NB4 (cell line): ENCODE measurements around the gene ABHD17A.

Experiments
- DNase-seq: peaks from one replicate; pipeline ENCODE4 v3.0.0; 2010; ENCODE audit warnings: low read depth
- H3K4me3 ChIP-seq: one replicate; pipeline ENCODE4 v1.5.1; 2011; ENCODE audit warnings: mild to moderate bottlenecking, low read depth, low read length, moderate library complexity
- CTCF ChIP-seq: IDR thresholded peaks from one replicate; pipeline ENCODE4 v1.5.1; 2012; ENCODE audit warnings: low read depth, low read length
- MAX ChIP-seq: IDR thresholded peaks from 2 replicates; pipeline ENCODE4 v1.6.1; 2011; ENCODE audit warnings: low read depth, low read length
- MYC ChIP-seq: IDR thresholded peaks from 2 replicates; pipeline ENCODE4 v1.6.1; 2011; ENCODE audit warnings: low read depth, low read length
- POLR2A ChIP-seq: IDR thresholded peaks from 2 replicates; pipeline ENCODE4 v1.6.1; 2011; ENCODE audit warnings: mild to moderate bottlenecking; ENCODE audit not compliant: insufficient read length; ENCODE audit errors: extremely low read depth

Gene ABHD17A

GRCh38 chr19:1873524-1874473 lies 11.5 kb downstream of the ABHD17A start:
- TF ChIP-seq CTCF, result no peak
- no peak for TF ChIP-seq MAX
- TF ChIP-seq MYC, result no peak
- no peak for TF ChIP-seq POLR2A

GRCh38 chr19:1872807-1873523 lies 12.3 kb downstream of the ABHD17A start:
- no peak overlapping the region for H3K4me3 ChIP-seq
- TF ChIP-seq CTCF (no peak), POLR2A (no peak), MYC (no peak), MAX (no peak)
- no peak for DNase-seq

More at GRCh38 chr19:1873524-1874473, 11.5 kb downstream of the ABHD17A start:
- no peak for DNase-seq
- H3K4me3 ChIP-seq, result peak overlapping the region; percentile 81

- H3K4me3 ChIP-seq, result no peak overlapping the region
- TF ChIP-seq CTCF (no peak), MAX (no peak), MYC (no peak), POLR2A (no peak)
- DNase-seq, result no peak
These were observed 13.7 kb downstream of the ABHD17A start for GRCh38 chr19:1871630-1872029.

- DNase-seq, result no peak
- TF ChIP-seq POLR2A, result no peak
- no peak for TF ChIP-seq MAX
- TF ChIP-seq CTCF, result no peak
- TF ChIP-seq MYC, result no peak
- no peak overlapping the region for H3K4me3 ChIP-seq
These were observed 14.1 kb downstream of the ABHD17A start for GRCh38 chr19:1871140-1871597.

GRCh38 chr19:1868971-1869370 lies 16.3 kb downstream of the ABHD17A start:
- DNase-seq, result no peak
- TF ChIP-seq CTCF (no peak), MYC (no peak), POLR2A (no peak), MAX (no peak)
- H3K4me3 ChIP-seq, result no peak overlapping the region
